Measurements from ENCODE around the gene SSRP1.

Gene SSRP1

DNA sequence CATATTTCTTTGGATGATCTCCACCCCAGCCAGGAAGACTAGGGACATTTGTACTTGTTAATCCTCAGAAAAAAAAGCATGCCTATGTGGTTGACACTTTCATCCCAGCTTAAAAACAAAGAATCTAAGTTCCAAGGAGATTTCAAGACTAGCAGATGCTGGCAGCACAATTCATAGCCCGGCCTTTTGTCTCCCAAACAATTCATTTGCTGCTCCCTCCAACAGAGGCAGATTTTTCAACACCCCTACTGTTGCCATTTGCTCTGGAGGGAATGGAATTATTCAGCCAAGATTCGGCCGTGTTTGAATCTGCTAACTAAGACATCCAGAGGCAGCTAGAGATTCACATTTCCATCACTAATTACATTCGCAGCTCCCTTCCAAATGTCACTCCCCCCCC is 17.8 kb upstream of the SSRP1 start:
- TF ChIP-seq, protein P1, sequence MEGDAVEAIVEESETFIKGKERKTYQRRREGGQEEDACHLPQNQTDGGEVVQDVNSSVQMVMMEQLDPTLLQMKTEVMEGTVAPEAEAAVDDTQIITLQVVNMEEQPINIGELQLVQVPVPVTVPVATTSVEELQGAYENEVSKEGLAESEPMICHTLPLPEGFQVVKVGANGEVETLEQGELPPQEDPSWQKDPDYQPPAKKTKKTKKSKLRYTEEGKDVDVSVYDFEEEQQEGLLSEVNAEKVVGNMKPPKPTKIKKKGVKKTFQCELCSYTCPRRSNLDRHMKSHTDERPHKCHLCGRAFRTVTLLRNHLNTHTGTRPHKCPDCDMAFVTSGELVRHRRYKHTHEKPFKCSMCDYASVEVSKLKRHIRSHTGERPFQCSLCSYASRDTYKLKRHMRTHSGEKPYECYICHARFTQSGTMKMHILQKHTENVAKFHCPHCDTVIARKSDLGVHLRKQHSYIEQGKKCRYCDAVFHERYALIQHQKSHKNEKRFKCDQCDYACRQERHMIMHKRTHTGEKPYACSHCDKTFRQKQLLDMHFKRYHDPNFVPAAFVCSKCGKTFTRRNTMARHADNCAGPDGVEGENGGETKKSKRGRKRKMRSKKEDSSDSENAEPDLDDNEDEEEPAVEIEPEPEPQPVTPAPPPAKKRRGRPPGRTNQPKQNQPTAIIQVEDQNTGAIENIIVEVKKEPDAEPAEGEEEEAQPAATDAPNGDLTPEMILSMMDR (IDR thresholded peaks at IDR 0.05; ENCODE audit: insufficient read depth, missing control alignments), result no peak
- DNase-seq (ENCODE audit: insufficient read length, low spot score), result no peak
- no peak for FAIRE-seq

DNA sequence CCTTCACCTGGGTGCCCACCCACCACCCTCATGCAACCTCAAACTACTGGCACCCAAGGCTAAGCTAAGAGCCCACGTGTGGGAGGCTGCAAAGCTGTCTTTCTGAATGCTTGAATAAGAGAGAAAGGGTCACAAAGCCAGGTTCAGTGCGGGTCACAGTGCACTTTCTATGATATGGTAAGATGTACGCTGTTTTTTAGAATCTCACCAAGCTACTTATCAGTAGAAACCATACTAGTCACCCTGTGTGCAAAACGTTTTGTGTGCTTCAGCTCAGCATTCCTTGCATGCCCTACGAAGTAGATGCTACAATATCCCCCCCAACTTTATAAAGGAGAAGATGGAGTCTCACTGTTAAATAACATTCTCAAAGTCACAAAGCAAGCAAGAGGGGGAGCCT is 17.3 kb upstream of the SSRP1 start:
- TF ChIP-seq, protein P1 (IDR thresholded peaks at IDR 0.05; ENCODE audit: insufficient read depth, missing control alignments), result no peak
- FAIRE-seq (no peak), DNase-seq (ENCODE audit: insufficient read length, low spot score) (no peak)

DNA sequence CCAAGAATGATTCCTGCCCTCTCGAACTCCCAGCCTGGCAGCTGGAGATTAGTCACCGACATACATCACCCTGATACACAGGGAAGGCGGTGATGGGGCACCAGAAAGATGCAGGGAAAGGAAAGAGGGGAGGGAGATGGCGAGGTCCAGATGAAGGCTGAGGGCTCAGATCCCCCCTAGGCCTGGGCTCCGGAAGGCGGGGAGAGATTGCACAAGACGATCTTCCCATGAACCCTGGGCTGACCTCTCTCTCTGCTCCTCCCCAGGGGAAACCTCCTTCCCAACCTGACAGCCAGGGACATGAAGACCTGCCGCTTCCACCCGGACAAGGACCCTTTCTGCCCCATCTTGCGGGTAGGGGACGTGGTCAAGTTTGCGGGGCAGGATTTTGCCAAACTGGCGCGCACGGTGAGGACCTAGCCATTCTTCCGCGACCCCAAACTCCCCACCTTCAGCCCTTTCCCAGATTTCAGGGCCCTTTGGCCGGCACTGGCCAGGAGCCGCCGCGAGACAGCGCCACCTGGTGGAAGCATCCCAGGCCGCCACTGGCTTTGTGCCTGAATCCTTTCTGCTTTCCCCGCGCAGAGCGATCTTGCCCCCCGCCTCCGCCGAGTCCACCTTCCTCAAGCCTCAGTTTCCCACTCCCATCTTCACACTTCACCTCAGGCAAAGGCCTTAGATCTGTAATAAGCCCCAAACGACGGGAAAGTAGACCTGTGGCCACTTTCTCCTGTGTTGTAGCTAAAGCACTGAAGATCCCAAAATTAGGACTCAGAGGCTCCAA is 14.0 kb upstream of the SSRP1 start:
- DNase-seq (ENCODE audit: insufficient read length, low spot score) (peak; percentile 58), FAIRE-seq (no peak)
- TF ChIP-seq, protein P1 (IDR thresholded peaks at IDR 0.05; ENCODE audit: insufficient read depth, missing control alignments), result peak; percentile 9

DNA sequence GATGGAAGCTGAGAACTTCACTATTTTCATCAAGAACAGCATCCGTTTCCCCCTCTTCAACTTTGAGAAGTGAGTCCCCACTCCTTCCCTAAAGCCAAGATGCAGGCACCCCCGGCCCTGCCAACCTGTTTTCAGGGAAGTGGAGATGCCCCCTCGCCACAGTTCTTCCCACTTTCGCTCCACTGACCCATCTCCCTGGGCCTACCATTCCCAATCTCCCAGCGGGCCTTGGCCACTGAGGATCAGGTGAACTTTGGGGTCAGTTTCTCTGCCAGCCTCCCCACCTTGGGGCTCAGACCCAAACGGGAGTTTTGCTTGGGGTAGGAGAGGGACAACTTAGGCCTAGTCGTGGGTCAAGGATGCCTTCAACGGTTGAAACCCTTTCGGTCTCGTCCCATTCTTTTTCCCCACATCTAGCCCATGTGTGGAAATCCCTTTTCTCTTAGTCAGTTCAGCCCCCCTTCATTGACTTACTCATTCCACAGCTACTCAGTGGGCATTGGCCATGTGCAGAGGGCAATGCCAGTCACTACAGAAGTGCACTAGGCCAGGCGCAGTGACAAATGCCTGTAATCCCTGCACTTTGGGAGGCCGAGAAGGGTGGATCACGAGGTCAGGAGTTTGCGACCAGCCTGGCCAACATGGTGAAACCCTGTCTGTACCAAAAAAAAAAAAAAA is 13.1 kb upstream of the SSRP1 start:
- DNase-seq (ENCODE audit: insufficient read length, low spot score), result no peak
- TF ChIP-seq, protein P1 (IDR thresholded peaks at IDR 0.05; ENCODE audit: insufficient read depth, missing control alignments), result no peak
- FAIRE-seq, result no peak

DNA sequence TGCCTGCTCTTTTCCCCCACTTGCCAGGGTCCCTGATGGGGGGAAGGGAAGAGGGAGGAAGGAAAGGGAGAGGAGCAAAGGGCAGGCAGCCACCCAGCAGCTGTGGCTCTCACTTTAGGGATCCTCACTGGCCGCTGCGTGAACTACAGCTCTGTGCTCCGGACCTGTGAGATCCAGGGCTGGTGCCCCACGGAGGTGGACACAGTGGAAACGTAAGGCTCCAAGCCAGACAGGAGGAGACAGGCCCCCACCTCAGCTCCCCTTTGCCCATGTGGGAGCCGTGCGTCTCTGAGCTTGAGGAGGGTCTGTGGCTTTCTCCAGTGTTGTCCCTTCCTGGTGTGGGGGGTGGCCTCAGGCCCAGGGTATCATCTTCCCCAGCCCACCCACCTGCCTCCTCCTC is 12.4 kb upstream of the SSRP1 start:
- DNase-seq (ENCODE audit: insufficient read length, low spot score) (no peak), FAIRE-seq (no peak)
- TF ChIP-seq, protein P1 (IDR thresholded peaks at IDR 0.05; ENCODE audit: insufficient read depth, missing control alignments), result no peak

DNA sequence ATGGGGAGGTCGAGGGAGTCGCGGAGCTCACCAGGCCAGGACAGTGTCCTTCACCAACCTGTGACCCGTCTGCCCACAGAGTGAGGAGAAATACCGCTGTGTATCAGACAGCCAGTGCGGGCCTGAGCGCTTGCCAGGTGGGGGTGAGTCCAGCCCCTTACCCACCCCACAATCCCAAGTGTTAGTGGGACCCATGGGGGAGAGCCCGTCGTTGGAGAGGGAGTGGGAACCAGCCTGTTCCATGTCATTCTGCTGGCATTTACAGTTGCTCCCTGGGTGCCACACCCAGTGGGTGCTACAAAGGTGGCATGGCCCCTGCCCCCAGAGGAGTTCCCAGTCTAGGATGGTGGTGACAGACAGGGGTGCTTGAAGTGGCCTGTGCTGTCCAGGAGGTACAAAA is 11.6 kb upstream of the SSRP1 start:
- DNase-seq (ENCODE audit: insufficient read length, low spot score) (no peak), FAIRE-seq (no peak)
- TF ChIP-seq, protein P1 (IDR thresholded peaks at IDR 0.05; ENCODE audit: insufficient read depth, missing control alignments), result no peak

All from D721Med (cell line).